T-helper 1 cell treated with Interleukin-12 subunit alpha and Interleukin-12 subunit beta and Interleukin-4 antibody, amounts not matched to agents 30 μg/mL and 1 μg/mL, for 36 hours (primary cell): Measurements from ENCODE around the gene P2RY6.
"Not testable (repeated sequence)": the region's sequence is repeated elsewhere in the genome, so short reads cannot be mapped to it uniquely, and the experiment has no call there.

Experiments used
- H3K27ac Mint-ChIP-seq: one replicate; pipeline ENCODE4 v1.8.0; 2021; ENCODE audit warnings: mild to moderate bottlenecking, mixed read lengths
- H3K27me3 Mint-ChIP-seq: one replicate; pipeline ENCODE4 v1.8.0; 2021; ENCODE audit warnings: low read depth, mixed read lengths
- H3K36me3 Mint-ChIP-seq: one replicate; pipeline ENCODE4 v1.8.0; 2021; ENCODE audit warnings: low read depth, mixed read lengths
- H3K4me1 Mint-ChIP-seq: one replicate; pipeline ENCODE4 v1.8.0; 2021; ENCODE audit warnings: low read depth, mixed read lengths
- H3K4me3 Mint-ChIP-seq: one replicate; pipeline ENCODE4 v1.8.0; 2021; ENCODE audit warnings: mild to moderate bottlenecking, moderate library complexity, mixed read lengths
- H3K9me3 Mint-ChIP-seq: one replicate; pipeline ENCODE4 v1.8.0; 2021; ENCODE audit warnings: mixed read lengths

Gene P2RY6

GRCh38 chr11:73263640-73264039 lies 8.5 kb upstream of the P2RY6 start:
- Mint-ChIP-seq H3K27ac (no peak overlapping the region), H3K4me1 (no peaks in the 10 kb centered on the region), H3K9me3 (no peaks in the 10 kb centered on the region), H3K36me3 (no peaks in the 10 kb centered on the region), H3K27me3 (peaks cover 62% of the 10 kb centered on the region), H3K4me3 (no peak overlapping the region)

GRCh38 chr11:73265278-73265810 lies 6.8 kb upstream of the P2RY6 start:
- H3K4me1 Mint-ChIP-seq: no peaks in the 10 kb centered on the region
- no peaks in the 10 kb centered on the region for H3K9me3 Mint-ChIP-seq
- H3K27me3 Mint-ChIP-seq: peaks cover 65% of the 10 kb centered on the region
- H3K27ac Mint-ChIP-seq: no peak overlapping the region
- H3K36me3 Mint-ChIP-seq: no peaks in the 10 kb centered on the region
- no peak overlapping the region for H3K4me3 Mint-ChIP-seq

- Mint-ChIP-seq H3K4me1 (no peaks in the 10 kb centered on the region), H3K36me3 (no peaks in the 10 kb centered on the region), H3K9me3 (no peaks in the 10 kb centered on the region), H3K4me3 (no peak overlapping the region), H3K27ac (no peak overlapping the region), H3K27me3 (peaks cover 68% of the 10 kb centered on the region)
Observed at GRCh38 chr11:73265853-73266645, 6.1 kb upstream of the P2RY6 start.

DNA sequence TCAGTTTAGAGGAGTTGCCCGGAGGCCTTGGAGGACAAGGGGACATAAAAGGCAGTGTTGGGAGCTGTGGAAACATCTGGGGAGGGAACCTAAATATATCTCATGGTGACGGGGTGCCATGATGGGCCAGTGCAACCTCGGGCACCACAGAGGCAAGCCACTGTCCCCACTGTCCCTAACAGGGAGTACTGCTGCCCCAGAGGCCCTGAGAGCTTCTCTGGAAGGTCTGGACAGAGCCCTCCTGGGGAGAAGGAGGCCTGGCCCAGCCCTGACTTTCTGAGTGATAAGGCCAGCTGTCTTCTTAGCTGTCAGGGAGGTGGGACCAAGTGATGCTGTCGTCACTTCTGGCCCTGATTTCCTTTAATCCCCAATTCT lies 5.5 kb upstream of the P2RY6 start:
- Mint-ChIP-seq H3K4me1 (no peaks in the 10 kb centered on the region), H3K36me3 (no peaks in the 10 kb centered on the region), H3K4me3 (no peak overlapping the region), H3K27ac (no peak overlapping the region), H3K9me3 (no peaks in the 10 kb centered on the region), H3K27me3 (peaks cover 68% of the 10 kb centered on the region)

- no peaks in the 10 kb centered on the region for H3K9me3 Mint-ChIP-seq
- no peak overlapping the region for H3K27ac Mint-ChIP-seq
- no peak overlapping the region for H3K4me3 Mint-ChIP-seq
- peaks cover 63% of the 10 kb centered on the region for H3K27me3 Mint-ChIP-seq
- H3K36me3 Mint-ChIP-seq: no peaks in the 10 kb centered on the region
- no peaks in the 10 kb centered on the region for H3K4me1 Mint-ChIP-seq
Observed at GRCh38 chr11:73267122-73267846, 4.9 kb upstream of the P2RY6 start.

GRCh38 chr11:73267906-73268540 lies 4.1 kb upstream of the P2RY6 start:
- no peaks in the 10 kb centered on the region for H3K4me1 Mint-ChIP-seq
- H3K27me3 Mint-ChIP-seq: peaks cover 56% of the 10 kb centered on the region
- no peak overlapping the region for H3K4me3 Mint-ChIP-seq
- no peak overlapping the region for H3K27ac Mint-ChIP-seq
- no peaks in the 10 kb centered on the region for H3K36me3 Mint-ChIP-seq
- H3K9me3 Mint-ChIP-seq: no peaks in the 10 kb centered on the region

DNA sequence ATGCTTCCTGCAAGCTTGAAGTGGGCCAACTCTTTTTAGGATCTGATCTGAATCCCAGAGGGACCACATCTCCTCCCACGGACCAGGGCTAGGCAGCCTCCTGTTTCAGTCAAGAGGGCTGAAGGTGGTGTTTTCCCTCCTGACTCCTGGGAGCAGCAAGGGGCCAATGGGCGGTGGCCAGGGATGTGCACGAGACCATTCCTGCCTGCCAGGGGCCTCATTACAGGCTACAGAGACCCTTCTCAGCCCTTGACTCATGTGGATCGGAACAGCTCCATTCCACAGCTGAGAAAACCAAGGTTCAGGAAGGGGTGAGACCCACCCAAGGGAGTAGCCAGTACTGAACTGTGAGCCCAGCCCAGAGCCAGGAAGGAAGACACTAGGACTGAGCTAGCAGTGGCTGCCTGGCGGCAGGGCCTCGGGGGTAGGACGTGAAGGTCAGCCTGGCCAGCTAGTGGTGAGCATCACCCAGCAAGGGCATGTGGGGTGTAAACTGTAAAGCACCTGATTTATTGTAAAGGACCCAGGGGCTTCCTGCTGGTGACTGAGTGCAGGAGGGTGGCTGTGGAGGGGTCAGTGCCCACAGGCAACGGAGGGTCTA lies 3.4 kb upstream of the P2RY6 start:
- Mint-ChIP-seq H3K36me3 (no peaks in the 10 kb centered on the region), H3K4me3 (no peak overlapping the region), H3K27ac (no peak overlapping the region), H3K9me3 (no peaks in the 10 kb centered on the region), H3K27me3 (peaks cover 49% of the 10 kb centered on the region), H3K4me1 (no peaks in the 10 kb centered on the region)

DNA sequence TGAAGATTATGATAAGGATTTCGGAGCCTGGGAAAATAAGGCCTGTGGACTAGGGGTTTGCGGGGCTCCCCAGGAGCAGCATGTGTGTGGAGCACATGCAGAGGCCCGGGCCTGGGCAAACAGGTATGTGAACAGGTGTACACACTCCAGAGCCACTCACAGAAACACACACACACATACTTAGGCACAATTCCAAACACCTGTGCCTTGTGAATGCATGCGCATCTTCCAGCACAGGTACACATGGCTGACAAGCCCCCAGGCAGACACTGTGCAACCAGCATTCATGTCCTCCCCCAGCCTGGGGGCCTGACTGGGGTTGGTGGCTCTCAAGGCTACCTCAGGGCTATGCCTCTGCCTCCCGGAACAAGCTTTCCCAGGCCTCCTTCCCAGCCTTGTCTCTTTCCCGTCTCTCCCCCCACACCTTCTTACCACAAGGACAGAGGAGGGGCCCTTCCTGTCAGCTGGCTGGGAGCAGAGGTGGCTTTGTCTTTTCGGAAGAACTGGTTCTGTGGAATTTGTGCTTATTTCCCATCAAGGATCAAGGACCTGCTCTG lies 2.6 kb upstream of the P2RY6 start:
- H3K27ac Mint-ChIP-seq: no peak overlapping the region
- H3K36me3 Mint-ChIP-seq: no peaks in the 10 kb centered on the region
- H3K4me1 Mint-ChIP-seq: no peaks in the 10 kb centered on the region
- H3K9me3 Mint-ChIP-seq: no peaks in the 10 kb centered on the region
- H3K27me3 Mint-ChIP-seq: peaks cover 41% of the 10 kb centered on the region
- no peak overlapping the region for H3K4me3 Mint-ChIP-seq

DNA sequence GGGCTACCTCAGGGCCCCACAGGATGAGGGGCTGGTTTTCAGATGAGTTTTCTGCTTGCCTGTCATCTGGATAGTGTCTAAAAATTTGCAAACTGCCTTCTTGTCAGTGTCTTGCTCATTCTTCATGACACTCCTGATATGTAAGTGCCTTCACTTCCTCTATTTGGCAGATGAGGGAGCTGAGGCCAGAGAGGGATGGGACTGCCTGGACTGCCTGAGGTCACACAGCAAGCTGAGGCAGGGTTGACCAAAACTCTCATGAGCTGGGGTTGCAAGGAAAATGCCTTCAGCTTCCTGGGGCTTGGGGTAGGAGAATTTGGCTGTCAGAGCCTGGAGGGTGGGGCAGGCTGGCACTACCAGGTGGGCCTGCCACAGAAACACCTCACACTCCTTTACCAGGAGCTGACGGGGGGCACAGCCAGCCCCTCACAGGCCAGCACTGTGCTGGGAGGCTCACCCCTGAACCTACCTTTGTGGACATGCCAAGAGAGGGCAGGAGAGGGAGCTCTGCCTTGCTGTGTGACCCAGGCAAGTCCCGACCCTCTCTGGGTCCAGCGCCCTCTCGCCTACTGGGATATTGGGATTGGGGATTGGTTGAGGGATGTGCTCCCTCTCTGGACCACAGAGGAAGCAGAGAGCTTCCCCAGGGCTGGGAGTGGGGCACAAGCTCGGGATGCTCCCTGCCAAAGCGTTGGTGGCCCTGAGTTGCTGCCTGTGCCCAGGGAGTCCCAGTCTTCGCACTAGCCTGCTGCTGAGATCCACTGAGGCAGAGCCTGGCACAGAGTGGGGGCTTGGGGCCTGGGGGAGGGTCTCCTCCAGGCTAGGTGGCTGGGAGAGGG lies 1.9 kb upstream of the P2RY6 start:
- Mint-ChIP-seq H3K9me3 (no peaks in the 10 kb centered on the region), H3K27me3 (peaks cover 34% of the 10 kb centered on the region), H3K36me3 (no peaks in the 10 kb centered on the region), H3K27ac (no peak overlapping the region), H3K4me3 (no peak overlapping the region), H3K4me1 (no peaks in the 10 kb centered on the region)

DNA sequence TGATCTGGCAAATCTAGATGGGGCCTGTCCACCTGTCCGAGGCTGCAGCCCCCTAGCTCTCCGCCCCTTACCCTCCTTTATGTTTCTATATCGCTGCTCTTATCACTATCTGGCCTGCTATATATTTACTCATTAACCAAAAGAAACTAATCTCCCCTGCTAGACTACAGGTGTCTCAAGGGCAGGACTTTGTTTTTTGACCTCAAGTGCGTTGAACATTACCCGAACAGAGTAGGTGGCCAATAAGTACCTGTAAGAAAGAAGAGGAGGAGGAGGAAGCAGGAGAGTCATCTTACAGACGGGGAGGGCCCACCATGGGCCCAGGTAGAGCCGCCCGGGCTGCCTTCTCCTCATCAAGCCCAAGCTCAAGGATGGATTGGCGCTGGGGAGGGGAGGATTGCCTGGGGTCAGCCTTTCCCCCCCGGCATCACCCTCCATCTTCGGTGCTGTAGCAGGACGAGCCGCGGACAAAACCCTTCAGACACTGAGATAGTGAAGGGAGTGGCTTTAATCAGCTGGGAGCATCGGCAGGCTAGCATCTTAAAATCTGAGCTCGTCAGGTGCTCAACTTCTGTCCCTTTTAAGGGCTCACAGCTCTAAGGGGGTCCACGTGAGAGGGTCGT lies 1.2 kb upstream of the P2RY6 start:
- Mint-ChIP-seq H3K27ac (no peak overlapping the region), H3K4me1 (no peaks in the 10 kb centered on the region), H3K36me3 (no peaks in the 10 kb centered on the region), H3K27me3 (peaks cover 29% of the 10 kb centered on the region), H3K4me3 (no peak overlapping the region), H3K9me3 (no peaks in the 10 kb centered on the region)

GRCh38 chr11:73271478-73271865 lies 666 bp upstream of the P2RY6 start:
- H3K4me1 Mint-ChIP-seq, H3K27ac Mint-ChIP-seq, H3K9me3 Mint-ChIP-seq, H3K36me3 Mint-ChIP-seq, H3K4me3 Mint-ChIP-seq: not testable (repeated sequence)
- H3K27me3 Mint-ChIP-seq: peaks cover 29% of the 10 kb centered on the region

DNA sequence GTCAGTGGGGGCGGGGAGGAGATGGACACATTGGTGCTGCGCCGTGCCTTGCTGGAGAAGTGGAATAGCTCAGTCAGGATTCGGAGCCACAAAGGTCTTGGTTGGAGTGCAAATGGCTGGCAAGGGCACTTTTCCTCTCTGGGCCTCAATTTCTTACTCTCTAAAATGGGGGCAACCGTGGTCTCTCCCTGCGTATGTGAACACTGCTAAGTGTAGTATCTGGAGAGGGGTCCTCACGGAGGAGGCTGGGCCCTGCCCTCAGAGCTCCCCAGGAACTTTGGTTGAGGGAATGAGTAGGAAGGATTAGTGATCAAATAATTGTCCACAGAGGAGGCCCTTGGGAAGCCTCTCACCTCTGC lies 521 bp downstream of the P2RY6 start:
- Mint-ChIP-seq H3K9me3 (no peaks in the 10 kb centered on the region), H3K4me1 (no peaks in the 10 kb centered on the region), H3K36me3 (no peaks in the 10 kb centered on the region), H3K27ac (no peak overlapping the region), H3K27me3 (peaks cover 21% of the 10 kb centered on the region), H3K4me3 (no peak overlapping the region)

DNA sequence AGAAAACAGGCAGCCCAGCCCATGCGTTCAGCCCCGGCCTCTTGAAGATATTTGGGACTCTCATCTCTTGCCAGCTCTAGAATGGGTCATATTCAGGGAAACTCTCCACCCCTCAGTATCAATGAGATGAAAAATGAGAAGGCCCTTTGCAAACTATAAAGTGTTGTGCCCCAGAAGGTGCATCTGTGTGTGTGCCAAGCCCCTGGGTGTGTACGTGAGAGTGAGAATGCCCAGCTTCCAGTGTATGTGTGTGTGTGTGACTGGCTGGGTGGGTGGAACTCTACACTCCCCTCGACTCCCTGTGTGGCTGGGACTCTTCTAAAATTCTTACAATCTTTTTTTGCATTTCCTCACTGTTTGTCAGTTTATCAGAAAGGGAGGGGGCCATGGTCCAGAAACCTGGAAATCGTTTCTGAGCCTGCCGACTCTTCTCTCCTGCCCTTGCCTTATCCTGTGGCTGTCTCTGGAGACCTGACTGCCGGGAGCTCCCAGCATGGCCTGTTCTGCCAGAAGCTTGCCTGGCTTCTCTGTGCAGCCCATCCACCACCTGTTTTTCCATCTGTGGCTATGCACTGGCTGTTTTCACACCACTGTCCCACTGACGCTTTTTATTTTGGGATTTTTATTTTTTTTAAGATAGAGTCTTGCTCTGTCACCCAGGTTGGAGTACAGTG lies 1.2 kb downstream of the P2RY6 start:
- Mint-ChIP-seq H3K36me3 (no peaks in the 10 kb centered on the region), H3K27me3 (peaks cover 18% of the 10 kb centered on the region), H3K27ac (no peak overlapping the region), H3K4me3 (no peak overlapping the region), H3K9me3 (no peaks in the 10 kb centered on the region), H3K4me1 (no peaks in the 10 kb centered on the region)
